SK-N-SH (cell line): ENCODE results near the gene FGD4.

Experiments
- CTCF ChIP-seq: fragments of 200-600 bp; sonication (generic); IDR thresholded peaks from 2 replicates; pipeline ENCODE4 v1.6.1; 2017; ENCODE audit warnings: antibody characterized with exemption, mild to moderate bottlenecking, moderate library complexity
- EP300 ChIP-seq, 2 experiments: IDR thresholded peaks; 2 replicates each; pipeline versions ENCODE4 v1.4.0 to v1.6.1; 2012; ENCODE audit warnings: borderline replicate concordance in 1 of 2, low read depth in 1 of 2, low read length in 1 of 2
- EZH2phosphoT487 ChIP-seq: fragments of 200-600 bp; sonication (generic); IDR thresholded peaks from 2 replicates; pipeline ENCODE4 v1.6.1; 2017; ENCODE audit warnings: low read depth, mixed run types, mild to moderate bottlenecking, antibody characterized with exemption, moderate library complexity, borderline replicate concordance
- GABPA ChIP-seq: IDR thresholded peaks from 2 replicates; pipeline ENCODE4 v1.4.0; 2012; ENCODE audit warnings: low read depth, mild to moderate bottlenecking
- MEF2A ChIP-seq: IDR thresholded peaks from 2 replicates; pipeline ENCODE4 v1.4.0; 2012; ENCODE audit warnings: low read depth, borderline replicate concordance
- RAD21 ChIP-seq: IDR thresholded peaks from 2 replicates; pipeline ENCODE4 v1.6.1; 2012; ENCODE audit warnings: mild to moderate bottlenecking, low read length
- RCOR1 ChIP-seq: fragments of 150-350 bp; IDR thresholded peaks from 2 replicates; pipeline ENCODE4 v1.6.1; 2017; ENCODE audit warnings: antibody characterized with exemption, low read length
- RFX5 ChIP-seq: IDR thresholded peaks from 2 replicates; pipeline ENCODE4 v1.6.1; 2012; ENCODE audit warnings: mild to moderate bottlenecking, improper control_type of control experiment, low read length
- RXRA ChIP-seq: IDR thresholded peaks from 2 replicates; pipeline ENCODE4 v1.4.0; 2012; ENCODE audit warnings: low read depth, mild to moderate bottlenecking, borderline replicate concordance
- SMC3 ChIP-seq: IDR thresholded peaks from 2 replicates; pipeline ENCODE4 v1.6.1; 2012; ENCODE audit warnings: low read depth, low read length, improper control_type of control experiment
- TF ChIP-seq, protein P1 (sequence below): fragments of 150-350 bp; IDR thresholded peaks from 2 replicates; pipeline ENCODE4 v1.6.1; 2016; ENCODE audit warnings: mild to moderate bottlenecking, low read depth, low read length
- TF ChIP-seq, protein P2 (sequence below): IDR thresholded peaks from 2 replicates; pipeline ENCODE4 v1.4.0; 2012; ENCODE audit warnings: low read depth

GRCh38 chr12:32627976-32628375, 228.6 kb downstream of the FGD4 start:
- TF ChIP-seq CTCF (no peak), EZH2phosphoT487 (no peak), GABPA (no peak), RXRA (no peak), MEF2A (no peak), RFX5 (no peak), SMC3 (no peak), RCOR1 (no peak), EP300 (IDR thresholded peaks at IDR 0.05; ENCODE audit: borderline replicate concordance in 1 of 2, low read depth in 1 of 2, low read length in 1 of 2) (no peak), RAD21 (no peak)
- TF ChIP-seq, protein P1, sequence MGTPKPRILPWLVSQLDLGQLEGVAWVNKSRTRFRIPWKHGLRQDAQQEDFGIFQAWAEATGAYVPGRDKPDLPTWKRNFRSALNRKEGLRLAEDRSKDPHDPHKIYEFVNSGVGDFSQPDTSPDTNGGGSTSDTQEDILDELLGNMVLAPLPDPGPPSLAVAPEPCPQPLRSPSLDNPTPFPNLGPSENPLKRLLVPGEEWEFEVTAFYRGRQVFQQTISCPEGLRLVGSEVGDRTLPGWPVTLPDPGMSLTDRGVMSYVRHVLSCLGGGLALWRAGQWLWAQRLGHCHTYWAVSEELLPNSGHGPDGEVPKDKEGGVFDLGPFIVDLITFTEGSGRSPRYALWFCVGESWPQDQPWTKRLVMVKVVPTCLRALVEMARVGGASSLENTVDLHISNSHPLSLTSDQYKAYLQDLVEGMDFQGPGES = no peak
- TF ChIP-seq, protein P2, sequence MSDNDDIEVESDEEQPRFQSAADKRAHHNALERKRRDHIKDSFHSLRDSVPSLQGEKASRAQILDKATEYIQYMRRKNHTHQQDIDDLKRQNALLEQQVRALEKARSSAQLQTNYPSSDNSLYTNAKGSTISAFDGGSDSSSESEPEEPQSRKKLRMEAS = no peak
